Nucleus accumbens (tissue), 56 donors: Measurements from ENCODE around the gene PRSS27.
A peak's percentile ranks its signal among the peaks of the same experiment; 100 is the strongest.

Source experiments
- DNase-seq, 56 donors: peaks; one replicate each; lab custom pipeline; 2025; lab: John Stamatoyannopoulos, UW

Gene PRSS27

GRCh38 chr16:2720064-2720457 is at the start of gene PRSS27:
Gene PRSS27 (minus strand): TSS chr16:2720224. CDS start chr16:2720160, 64 bp downstream.
- no peak for DNase-seq

DNA sequence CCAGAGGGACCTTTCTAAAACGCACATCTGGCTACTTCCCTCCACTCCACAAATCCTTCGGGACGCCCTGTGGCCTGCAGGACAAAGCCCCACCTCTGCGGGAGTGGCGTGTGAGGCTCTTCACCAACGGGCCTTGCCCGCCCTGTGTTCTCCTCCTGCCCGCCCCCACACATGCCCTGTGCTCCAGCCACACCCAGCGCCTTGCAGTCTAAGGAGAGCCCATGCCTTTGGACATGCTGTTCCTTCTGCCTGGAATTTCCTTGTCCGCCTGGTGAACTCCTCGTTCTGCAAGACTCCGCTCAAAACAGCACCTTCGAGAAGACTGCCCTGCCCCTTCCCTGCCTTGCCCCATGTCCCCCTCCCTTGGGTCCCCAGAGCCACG is 49.6 kb upstream of the PRSS27 start:
- no peak for DNase-seq

DNA sequence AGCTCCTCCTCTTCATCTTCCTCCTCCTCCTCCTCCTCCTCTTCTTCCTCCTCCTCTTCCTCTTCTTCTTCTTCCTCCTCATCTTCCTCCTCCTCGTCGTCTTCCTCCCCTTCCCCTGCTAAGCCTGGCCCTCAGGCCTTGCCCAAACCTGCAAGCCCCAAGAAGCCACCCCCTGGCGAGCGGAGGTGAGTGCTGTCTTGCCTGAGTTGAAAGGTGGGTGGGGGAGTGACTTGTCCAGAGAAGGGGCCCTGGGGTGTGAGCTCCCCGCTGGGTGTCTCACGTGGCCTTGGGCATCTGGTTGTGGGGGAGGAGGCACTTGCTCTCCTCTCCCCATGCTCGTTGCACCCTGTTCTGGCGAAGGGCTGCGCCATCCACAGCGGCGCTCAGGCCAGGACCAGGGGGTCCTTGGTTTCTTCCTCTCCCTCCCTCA is 49.1 kb upstream of the PRSS27 start:
- DNase-seq = no peak

GRCh38 chr16:2768403-2769089 is 48.5 kb upstream of the PRSS27 start:
- no peak for DNase-seq

DNA sequence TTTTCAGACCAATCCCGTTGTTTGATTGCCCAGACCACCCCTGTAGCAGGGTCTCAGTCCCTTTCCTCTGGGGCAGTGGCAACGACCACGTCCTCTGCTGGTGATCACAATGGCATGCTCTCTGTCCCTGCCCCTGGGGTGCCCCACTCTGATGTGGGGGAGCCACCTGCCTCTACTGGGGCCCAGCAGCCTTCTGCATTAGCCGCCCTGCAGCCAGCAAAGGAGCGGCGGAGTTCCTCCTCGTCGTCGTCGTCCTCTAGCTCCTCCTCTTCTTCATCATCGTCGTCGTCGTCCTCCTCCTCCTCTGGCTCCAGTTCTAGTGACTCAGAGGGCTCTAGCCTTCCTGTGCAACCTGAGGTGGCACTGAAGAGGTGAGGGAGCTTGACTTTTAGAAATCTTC is 47.9 kb upstream of the PRSS27 start:
- peak in 4 of 56 donors; percentile 1 to 45 (median 34) for DNase-seq

DNA sequence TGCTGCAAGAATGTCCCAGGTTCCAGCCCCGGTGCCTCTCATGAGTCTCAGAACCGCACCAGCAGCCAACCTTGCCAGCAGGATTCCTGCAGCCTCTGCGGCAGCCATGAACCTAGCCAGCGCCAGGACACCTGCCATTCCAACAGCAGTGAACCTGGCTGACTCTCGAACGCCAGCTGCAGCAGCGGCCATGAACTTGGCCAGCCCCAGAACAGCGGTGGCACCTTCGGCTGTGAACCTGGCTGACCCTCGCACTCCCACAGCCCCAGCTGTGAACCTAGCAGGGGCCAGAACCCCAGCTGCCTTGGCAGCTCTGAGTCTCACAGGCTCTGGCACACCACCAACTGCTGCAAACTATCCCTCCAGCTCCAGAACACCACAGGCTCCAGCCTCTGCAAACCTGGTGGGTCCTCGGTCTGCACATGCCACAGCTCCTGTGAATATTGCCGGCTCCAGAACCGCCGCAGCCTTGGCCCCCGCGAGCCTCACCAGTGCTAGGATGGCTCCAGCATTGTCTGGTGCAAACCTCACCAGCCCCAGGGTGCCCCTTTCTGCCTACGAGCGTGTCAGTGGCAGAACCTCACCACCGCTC is 47.2 kb upstream of the PRSS27 start:
- DNase-seq = no peak

DNA sequence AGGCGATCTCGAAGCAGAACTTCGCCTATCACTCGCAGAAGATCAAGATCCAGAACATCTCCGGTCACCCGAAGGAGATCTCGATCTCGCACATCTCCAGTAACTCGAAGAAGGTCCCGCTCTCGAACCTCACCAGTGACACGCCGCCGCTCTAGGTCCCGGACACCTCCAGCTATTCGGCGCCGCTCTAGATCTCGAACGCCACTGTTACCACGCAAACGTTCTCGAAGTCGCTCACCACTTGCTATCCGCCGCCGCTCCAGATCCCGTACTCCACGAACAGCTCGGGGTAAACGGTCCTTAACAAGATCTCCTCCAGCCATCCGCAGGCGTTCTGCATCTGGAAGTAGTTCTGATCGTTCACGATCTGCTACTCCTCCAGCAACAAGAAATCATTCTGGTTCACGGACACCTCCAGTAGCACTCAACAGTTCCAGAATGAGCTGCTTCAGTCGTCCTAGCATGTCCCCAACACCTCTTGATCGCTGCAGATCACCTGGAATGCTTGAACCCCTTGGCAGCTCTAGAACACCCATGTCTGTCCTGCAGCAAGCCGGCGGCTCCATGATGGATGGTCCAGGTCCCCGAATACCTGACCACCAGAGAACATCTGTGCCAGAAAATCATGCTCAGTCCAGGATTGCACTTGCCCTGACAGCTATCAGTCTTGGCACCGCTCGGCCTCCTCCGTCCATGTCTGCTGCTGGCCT is 46.6 kb upstream of the PRSS27 start:
- DNase-seq = no peak

DNA sequence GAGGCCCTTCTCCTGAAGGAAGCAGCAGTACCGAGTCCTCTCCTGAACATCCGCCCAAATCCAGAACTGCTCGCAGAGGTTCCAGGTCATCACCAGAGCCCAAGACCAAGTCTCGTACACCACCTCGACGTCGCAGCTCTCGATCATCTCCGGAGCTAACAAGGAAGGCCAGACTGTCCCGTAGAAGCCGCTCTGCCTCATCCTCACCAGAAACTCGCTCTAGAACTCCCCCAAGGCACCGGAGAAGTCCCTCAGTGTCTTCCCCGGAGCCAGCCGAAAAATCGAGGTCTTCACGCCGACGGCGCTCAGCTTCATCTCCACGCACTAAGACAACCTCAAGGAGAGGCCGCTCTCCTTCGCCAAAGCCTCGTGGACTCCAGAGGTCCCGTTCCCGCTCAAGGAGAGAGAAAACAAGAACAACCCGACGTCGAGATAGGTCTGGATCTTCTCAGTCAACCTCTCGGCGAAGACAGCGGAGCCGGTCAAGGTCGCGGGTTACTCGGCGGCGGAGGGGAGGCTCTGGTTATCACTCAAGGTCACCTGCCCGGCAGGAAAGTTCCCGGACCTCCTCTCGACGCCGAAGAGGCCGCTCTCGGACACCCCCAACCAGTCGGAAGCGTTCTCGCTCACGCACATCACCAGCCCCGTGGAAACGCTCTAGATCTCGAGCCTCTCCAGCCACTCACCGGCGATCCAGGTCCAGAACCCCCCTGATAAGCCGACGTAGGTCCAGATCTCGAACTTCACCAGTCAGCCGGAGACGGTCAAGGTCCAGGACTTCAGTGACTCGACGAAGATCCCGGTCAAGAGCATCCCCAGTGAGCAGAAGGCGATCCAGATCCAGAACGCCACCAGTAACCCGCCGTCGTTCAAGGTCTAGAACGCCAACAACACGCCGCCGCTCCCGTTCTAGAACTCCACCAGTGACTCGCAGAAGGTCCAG is 45.7 kb upstream of the PRSS27 start:
- no peak for DNase-seq

- DNase-seq = no peak
Measured at GRCh38 chr16:2764718-2765117, 44.7 kb upstream of the PRSS27 start.

GRCh38 chr16:2763173-2763572 is 43.1 kb upstream of the PRSS27 start:
- no peak for DNase-seq

GRCh38 chr16:2762711-2763110 is 42.7 kb upstream of the PRSS27 start:
- no peak for DNase-seq

- no peak for DNase-seq
Measured at GRCh38 chr16:2761886-2762583, 42.0 kb upstream of the PRSS27 start.

GRCh38 chr16:2761472-2761871 is 41.4 kb upstream of the PRSS27 start:
- DNase-seq = no peak

DNA sequence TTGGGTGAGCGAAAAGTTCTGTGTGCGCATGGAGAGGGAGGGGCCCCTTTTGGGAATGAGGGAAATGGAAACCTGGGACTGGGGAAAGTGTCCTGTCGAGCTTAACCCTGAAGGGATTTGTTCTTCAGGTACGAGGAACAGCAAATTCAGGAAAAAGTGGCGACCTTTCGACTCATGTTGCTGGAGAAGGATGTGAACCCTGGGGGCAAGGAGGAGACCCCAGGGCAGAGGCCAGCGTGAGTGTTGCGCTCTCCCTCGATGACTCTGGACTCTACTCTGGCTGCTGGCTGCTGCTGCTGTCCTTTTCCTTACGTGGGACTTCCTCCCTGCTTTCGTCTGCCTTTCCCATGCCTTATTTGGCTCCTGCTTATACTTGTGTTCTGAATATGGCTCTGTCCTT is 37.3 kb upstream of the PRSS27 start:
- DNase-seq = no peak

DNA sequence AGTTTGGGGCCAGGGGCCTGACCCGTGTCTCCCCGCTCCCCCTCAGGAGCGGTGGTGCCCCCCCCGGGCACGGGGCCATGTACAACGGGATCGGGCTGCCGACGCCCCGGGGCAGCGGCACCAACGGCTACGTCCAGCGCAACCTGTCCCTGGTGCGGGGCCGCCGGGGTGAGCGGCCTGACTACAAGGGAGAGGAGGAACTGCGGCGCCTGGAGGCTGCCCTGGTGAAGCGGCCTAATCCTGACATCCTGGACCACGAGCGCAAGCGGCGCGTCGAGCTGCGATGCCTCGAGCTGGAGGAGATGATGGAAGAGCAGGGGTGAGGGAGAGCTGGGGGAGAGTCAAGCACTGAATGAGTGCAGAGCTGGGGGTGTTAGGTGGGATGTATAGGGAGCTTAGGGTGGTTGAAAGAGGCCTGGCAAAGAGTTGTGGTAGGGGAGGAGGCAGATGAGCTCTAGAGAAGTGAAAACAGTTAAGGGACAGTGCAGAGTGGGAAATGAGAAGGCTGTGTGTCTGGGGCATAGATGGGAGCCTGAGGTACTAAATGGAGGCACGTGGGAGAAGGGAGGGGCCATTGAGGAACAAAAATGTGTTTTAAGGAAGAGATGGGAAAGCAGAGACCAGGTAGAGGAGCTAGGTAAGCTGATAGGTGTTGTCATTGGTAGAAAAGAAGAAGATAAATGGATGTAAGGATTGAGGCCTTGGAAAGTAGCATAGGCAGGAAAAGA is 36.4 kb upstream of the PRSS27 start:
- DNase-seq = no peak

- DNase-seq = no peak
Measured at GRCh38 chr16:2755158-2755557, 35.1 kb upstream of the PRSS27 start.

- no peak for DNase-seq
Measured at GRCh38 chr16:2753733-2754020, 33.7 kb upstream of the PRSS27 start.

- DNase-seq = peak in 46 of 56 donors; percentile 45 to 97 (median 88)
Measured at GRCh38 chr16:2752850-2753732, 33.1 kb upstream of the PRSS27 start.
